ENCODE data around the gene RFX3.

DNA sequence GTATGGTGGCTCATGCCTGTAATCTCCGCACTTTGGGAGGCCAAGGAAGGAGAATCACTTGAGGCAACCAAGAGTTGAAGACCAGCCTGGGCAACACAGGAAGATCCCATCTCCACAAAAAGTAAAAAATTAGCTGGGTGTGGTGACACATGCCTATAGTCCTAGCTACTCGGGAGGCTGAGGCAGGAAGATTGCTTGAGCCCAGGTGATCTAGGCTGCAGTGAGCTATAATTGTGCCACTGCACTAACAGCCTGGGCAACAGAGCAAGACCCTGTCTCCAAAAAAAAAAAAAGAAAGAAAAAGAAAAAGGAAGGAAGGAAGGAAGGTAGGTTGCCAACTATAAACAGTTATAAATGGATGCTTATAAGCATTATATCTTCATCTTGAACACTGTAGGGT lies 51.0 kb downstream of the RFX3 start:
- TF ChIP-seq, protein P1, sequence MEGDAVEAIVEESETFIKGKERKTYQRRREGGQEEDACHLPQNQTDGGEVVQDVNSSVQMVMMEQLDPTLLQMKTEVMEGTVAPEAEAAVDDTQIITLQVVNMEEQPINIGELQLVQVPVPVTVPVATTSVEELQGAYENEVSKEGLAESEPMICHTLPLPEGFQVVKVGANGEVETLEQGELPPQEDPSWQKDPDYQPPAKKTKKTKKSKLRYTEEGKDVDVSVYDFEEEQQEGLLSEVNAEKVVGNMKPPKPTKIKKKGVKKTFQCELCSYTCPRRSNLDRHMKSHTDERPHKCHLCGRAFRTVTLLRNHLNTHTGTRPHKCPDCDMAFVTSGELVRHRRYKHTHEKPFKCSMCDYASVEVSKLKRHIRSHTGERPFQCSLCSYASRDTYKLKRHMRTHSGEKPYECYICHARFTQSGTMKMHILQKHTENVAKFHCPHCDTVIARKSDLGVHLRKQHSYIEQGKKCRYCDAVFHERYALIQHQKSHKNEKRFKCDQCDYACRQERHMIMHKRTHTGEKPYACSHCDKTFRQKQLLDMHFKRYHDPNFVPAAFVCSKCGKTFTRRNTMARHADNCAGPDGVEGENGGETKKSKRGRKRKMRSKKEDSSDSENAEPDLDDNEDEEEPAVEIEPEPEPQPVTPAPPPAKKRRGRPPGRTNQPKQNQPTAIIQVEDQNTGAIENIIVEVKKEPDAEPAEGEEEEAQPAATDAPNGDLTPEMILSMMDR (IDR thresholded peaks at IDR 0.05) = no peak
- TF ChIP-seq POLR2AphosphoS5 (IDR thresholded peaks at IDR 0.05; ENCODE audit: insufficient read depth in 1 of 2, low read depth in 1 of 2) = no peak
